Measurements from ENCODE around the gene KCNN4.

The KCNN4 gene

GRCh38 chr19:43725468-43725867 lies 55.3 kb downstream of the KCNN4 start:
- no peak for TF ChIP-seq JUND (IDR thresholded peaks at IDR 0.05; ENCODE audit: low read depth)
- DNase-seq (ENCODE audit: low read depth in 1 of 2, low spot score in 1 of 2), result no peak
- in situ Hi-C loops (cut with HindIII; ENCODE audit: low pct_unique_long_range_greater_than_20kb, low sequenced_read_pairs), result no loop called here

- in situ Hi-C loops (cut with HindIII; ENCODE audit: low pct_unique_long_range_greater_than_20kb, low sequenced_read_pairs), result no loop called here
- DNase-seq (ENCODE audit: low read depth in 1 of 2, low spot score in 1 of 2), result no peak
Observed at GRCh38 chr19:43724896-43725295, 55.9 kb downstream of the KCNN4 start.

GRCh38 chr19:43723588-43723987 lies 57.2 kb downstream of the KCNN4 start:
- peak in 1 of 2 experiments; percentile 27 for DNase-seq (ENCODE audit: low read depth in 1 of 2, low spot score in 1 of 2)
- in situ Hi-C loops (cut with HindIII; ENCODE audit: low pct_unique_long_range_greater_than_20kb, low sequenced_read_pairs), result no loop called here
- TF ChIP-seq JUND (IDR thresholded peaks at IDR 0.05; ENCODE audit: low read depth), result no peak

More at GRCh38 chr19:43724896-43725295, 55.9 kb downstream of the KCNN4 start:
- no peak for TF ChIP-seq JUND (IDR thresholded peaks at IDR 0.05; ENCODE audit: low read depth)

DNA sequence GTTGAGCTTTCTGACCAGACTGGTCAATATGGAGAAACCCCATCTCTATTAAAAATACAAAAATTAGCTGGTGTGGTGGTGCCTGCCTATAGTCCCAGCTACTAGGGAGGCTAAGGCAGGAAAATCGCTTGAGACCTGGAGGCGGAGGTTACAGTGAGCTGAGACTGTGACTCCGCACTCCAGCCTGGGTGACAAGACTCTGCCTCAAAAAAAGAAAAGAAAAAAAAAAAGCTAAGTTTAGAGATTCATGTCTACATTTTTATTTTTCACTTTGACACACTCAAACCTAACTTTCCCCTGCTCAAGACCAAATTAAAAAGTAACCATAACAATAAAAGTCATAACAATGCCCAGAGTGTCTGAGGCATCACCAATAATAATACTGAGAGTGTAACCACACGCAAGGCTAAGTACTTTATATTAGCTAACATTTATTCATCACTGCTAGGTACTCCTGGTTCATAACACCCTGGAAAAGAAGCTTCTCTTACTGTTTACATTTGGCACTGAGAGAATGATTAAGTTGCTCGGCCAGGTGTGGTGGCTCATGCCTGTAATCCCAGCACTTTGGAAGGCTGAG lies 59.2 kb downstream of the KCNN4 start:
- in situ Hi-C loops (cut with HindIII; ENCODE audit: low pct_unique_long_range_greater_than_20kb, low sequenced_read_pairs), result no loop called here
- no peak for DNase-seq (ENCODE audit: low read depth in 1 of 2, low spot score in 1 of 2)
- no peak for TF ChIP-seq JUND (IDR thresholded peaks at IDR 0.05; ENCODE audit: low read depth)

DNA sequence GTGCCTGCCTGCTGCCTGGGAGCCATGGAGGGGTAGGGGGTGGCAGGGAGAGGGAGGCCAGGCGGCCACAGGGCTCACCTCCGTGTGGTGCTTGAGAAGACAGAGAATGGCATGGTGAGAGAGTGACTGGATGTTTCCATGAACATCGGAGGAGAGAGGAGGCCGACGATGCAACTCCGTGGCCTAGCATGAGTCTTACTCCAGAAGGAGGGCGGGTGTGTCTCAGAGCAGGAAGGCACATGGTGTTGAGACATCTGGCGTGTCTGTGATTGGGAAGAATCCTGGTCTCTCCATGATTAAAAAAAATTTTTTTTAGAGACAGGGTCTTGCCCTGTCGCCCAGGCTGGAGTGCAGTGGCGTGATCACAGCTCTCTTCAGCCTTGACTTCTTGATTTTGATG lies 59.8 kb downstream of the KCNN4 start:
- no peak for DNase-seq (ENCODE audit: low read depth in 1 of 2, low spot score in 1 of 2)
- in situ Hi-C loops (cut with HindIII; ENCODE audit: low pct_unique_long_range_greater_than_20kb, low sequenced_read_pairs), result no loop called here
- no peak for TF ChIP-seq JUND (IDR thresholded peaks at IDR 0.05; ENCODE audit: low read depth)

DNA sequence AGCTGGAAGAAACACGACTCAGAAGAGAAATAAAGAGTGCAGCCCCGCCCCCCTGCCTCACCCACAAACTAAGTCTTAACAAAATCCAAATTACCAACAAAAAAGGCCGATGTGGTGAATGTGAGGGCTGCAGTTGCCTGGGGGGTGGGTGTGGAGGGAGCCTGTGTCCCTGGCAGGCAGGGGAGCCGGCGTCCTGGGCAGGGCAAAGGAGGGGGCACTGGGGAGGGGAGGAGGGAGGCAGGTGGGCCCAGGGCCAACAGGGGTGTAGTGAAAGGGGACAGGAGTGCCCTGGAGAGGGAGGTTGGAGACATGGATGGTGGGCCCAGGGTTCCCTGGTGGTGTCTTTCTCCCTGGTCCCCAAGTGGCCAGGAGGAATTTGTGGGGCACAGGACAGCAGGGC lies 60.9 kb downstream of the KCNN4 start:
- in situ Hi-C loops (cut with HindIII; ENCODE audit: low pct_unique_long_range_greater_than_20kb, low sequenced_read_pairs), result no loop called here
- no peak for DNase-seq (ENCODE audit: low read depth in 1 of 2, low spot score in 1 of 2)
- no peak for TF ChIP-seq JUND (IDR thresholded peaks at IDR 0.05; ENCODE audit: low read depth)

DNA sequence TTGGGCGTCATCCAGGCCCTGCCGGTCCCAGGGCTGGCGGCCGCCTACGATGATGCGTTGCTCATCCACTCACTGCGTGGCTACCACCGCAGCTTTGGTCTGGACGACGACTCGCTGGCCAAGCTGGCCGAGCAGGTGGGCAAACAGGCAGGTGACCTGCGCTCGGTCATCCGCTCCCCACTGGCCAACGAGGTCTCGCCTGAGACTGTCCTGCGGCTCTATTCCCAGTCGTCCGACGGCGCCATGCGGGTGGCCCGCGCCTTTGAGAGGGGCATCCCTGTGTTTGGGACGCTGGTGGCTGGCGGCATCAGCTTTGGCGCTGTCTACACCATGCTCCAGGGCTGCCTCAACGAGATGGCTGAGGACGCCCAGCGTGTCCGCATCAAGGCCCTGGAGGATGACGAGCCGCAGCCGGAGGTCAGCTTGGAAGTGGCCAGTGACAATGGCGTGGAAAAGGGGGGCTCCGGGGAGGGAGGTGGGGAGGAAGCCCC lies 61.4 kb downstream of the KCNN4 start:
- in situ Hi-C loops (cut with HindIII; ENCODE audit: low pct_unique_long_range_greater_than_20kb, low sequenced_read_pairs), result no loop called here
- TF ChIP-seq JUND (IDR thresholded peaks at IDR 0.05; ENCODE audit: low read depth), result no peak
- no peak for DNase-seq (ENCODE audit: low read depth in 1 of 2, low spot score in 1 of 2)

GRCh38 chr19:43718627-43719377 lies 62.0 kb downstream of the KCNN4 start:
- no peak for DNase-seq (ENCODE audit: low read depth in 1 of 2, low spot score in 1 of 2)
- TF ChIP-seq JUND (IDR thresholded peaks at IDR 0.05; ENCODE audit: low read depth), result no peak
- in situ Hi-C loops (cut with HindIII; ENCODE audit: low pct_unique_long_range_greater_than_20kb, low sequenced_read_pairs), result no loop called here

Data from T47D (cell line).